GM18873 (cell line): Measurements from ENCODE around the gene LHPP.
"Not testable (repeated sequence)": the region's sequence is repeated elsewhere in the genome, so short reads cannot be mapped to it uniquely, and the experiment has no call there.

ENCODE experiments used
- ATAC-seq: cut with Tn5 transposase; IDR thresholded peaks from one replicate; pipeline ENCODE4 v1.9.1; 2021; ENCODE audit warnings: mild to moderate bottlenecking, moderate library complexity, moderate number of reproducible peaks; ENCODE audit not compliant: unreplicated experiment, low FRiP score

Gene LHPP

GRCh38 chr10:124461642-124462347 lies at the start of gene LHPP:
Gene LHPP (plus strand): TSS chr10:124461823. CDS start chr10:124461863, 40 bp downstream.
- peak; percentile 81 for ATAC-seq

- ATAC-seq: no peak
These were observed 47.5 kb upstream of the LHPP start for GRCh38 chr10:124414076-124414475.

GRCh38 chr10:124415210-124415609 lies 46.4 kb upstream of the LHPP start:
- no peak for ATAC-seq

- no peak for ATAC-seq
These were observed 44.9 kb upstream of the LHPP start for GRCh38 chr10:124416733-124417132.

GRCh38 chr10:124417895-124418725 lies 43.5 kb upstream of the LHPP start:
- peak; percentile 14 for ATAC-seq

- ATAC-seq: peak; percentile 93
These were observed 42.7 kb upstream of the LHPP start, which contains the start of gene OAT for GRCh38 chr10:124418726-124419501. Gene OAT (minus strand): TSS chr10:124418923. CDS start chr10:124412171, 6,752 bp downstream.

- no peak for ATAC-seq
These were observed 42.0 kb upstream of the LHPP start for GRCh38 chr10:124419635-124420034.

GRCh38 chr10:124420254-124420653 lies 41.4 kb upstream of the LHPP start:
- ATAC-seq: no peak

GRCh38 chr10:124422742-124423141 lies 38.9 kb upstream of the LHPP start:
- no peak for ATAC-seq

- no peak for ATAC-seq
These were observed 37.8 kb upstream of the LHPP start for GRCh38 chr10:124423813-124424212.

GRCh38 chr10:124425227-124425962 lies 36.2 kb upstream of the LHPP start:
- ATAC-seq: no peak

- ATAC-seq: no peak
These were observed 33.3 kb upstream of the LHPP start for GRCh38 chr10:124428207-124428777.

GRCh38 chr10:124429576-124429975 lies 32.0 kb upstream of the LHPP start:
- ATAC-seq: no peak

GRCh38 chr10:124430077-124430476 lies 31.5 kb upstream of the LHPP start:
- no peak for ATAC-seq

- ATAC-seq: no peak
These were observed 28.2 kb upstream of the LHPP start for GRCh38 chr10:124433461-124433860.

- ATAC-seq: not testable (repeated sequence)
These were observed 25.9 kb upstream of the LHPP start for GRCh38 chr10:124435683-124436082.

GRCh38 chr10:124436191-124436638 lies 25.4 kb upstream of the LHPP start:
- ATAC-seq: no peak

- ATAC-seq: not testable (repeated sequence)
These were observed 19.9 kb upstream of the LHPP start for GRCh38 chr10:124441694-124442093.

GRCh38 chr10:124446830-124447750 lies 14.5 kb upstream of the LHPP start:
- ATAC-seq: no peak
